HG02798 (cell line): ENCODE results near the gene CHRNB1.
"Not testable (repeated sequence)": the region's sequence is repeated elsewhere in the genome, so short reads cannot be mapped to it uniquely, and the experiment has no call there.

Experiments used
- ATAC-seq: cut with Tn5 transposase; IDR thresholded peaks from one replicate; pipeline ENCODE4 v1.9.1; 2021; ENCODE audit warnings: mild to moderate bottlenecking; ENCODE audit not compliant: unreplicated experiment, poor library complexity

CHRNB1 gene

DNA sequence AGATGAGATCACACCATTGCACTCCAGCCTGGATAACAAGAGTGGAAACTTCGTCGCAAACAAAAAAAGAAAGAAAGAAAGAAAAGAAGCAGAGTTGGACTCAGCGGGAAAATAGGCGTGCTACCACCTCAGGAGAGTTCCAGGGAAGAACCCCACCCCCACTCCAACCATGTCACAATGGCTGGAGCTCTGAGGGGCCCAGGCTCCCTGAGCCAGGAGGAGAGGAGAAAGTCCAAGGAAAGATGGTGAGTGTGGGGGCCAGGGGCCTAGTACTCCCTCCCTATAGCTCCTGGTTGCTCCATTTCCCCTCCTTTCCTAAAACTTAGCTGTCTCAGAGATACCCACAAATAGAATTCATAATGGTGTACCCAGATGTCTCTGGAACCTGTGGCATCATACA, 36.4 kb downstream of the CHRNB1 start, which contains the start of gene SLC35G6:
TSS of gene SLC35G6 (plus strand) at position 172 of the 400 bp plus-strand sequence. CDS start at position 243, 71 bp downstream.
- not testable (repeated sequence) for ATAC-seq

DNA sequence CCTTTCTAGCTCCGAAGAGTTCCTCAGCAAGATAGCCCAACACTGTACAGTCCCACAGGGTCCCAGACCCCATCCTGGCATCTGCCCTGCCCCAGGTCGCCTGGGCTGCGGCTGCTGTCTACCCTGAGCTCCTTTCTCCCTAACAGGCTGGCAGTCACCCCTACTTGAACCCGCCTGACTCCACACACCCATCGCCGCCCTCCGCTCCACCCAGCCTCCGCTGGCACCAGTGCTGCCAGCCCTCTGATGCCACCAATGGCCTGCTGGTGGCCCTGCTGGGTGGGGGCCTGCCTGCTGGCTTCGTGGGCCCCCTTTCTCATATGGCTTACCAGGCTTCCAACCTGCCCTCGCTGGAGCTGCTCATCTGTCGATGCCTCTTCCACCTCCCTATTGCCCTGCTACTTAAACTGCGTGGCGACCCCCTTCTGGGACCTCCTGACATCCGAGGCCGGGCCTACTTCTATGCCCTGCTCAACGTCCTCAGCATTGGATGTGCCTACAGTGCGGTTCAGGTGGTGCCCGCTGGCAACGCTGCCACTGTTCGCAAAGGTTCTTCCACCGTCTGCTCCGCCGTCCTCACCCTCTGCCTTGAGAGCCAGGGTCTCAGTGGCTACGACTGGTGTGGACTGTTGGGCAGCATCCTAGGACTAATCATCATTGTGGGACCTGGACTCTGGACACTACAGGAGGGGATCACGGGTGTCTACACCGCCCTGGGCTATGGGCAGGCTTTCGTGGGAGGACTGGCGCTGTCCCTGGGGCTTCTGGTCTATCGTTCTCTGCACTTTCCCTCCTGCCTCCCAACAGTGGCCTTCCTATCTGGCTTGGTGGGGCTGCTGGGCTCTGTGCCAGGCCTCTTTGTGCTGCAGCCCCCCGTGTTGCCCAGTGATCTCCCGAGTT, 37.2 kb downstream of the CHRNB1 start:
- ATAC-seq = not testable (repeated sequence)

DNA sequence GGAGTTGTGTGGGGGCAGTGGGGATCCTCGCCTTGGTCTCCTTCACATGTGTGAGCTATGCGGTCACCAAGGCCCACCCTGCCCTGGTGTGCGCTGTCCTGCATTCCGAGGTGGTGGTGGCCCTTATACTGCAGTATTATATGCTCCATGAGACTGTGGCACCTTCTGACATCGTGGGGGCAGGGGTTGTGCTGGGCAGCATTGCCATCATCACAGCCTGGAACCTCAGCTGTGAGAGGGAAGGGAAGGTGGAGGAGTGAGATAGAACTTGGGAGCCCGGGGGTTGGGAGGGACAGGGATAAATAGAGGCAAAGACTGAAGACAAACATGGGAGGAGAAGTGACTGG, 37.9 kb downstream of the CHRNB1 start:
- ATAC-seq = not testable (repeated sequence)

DNA sequence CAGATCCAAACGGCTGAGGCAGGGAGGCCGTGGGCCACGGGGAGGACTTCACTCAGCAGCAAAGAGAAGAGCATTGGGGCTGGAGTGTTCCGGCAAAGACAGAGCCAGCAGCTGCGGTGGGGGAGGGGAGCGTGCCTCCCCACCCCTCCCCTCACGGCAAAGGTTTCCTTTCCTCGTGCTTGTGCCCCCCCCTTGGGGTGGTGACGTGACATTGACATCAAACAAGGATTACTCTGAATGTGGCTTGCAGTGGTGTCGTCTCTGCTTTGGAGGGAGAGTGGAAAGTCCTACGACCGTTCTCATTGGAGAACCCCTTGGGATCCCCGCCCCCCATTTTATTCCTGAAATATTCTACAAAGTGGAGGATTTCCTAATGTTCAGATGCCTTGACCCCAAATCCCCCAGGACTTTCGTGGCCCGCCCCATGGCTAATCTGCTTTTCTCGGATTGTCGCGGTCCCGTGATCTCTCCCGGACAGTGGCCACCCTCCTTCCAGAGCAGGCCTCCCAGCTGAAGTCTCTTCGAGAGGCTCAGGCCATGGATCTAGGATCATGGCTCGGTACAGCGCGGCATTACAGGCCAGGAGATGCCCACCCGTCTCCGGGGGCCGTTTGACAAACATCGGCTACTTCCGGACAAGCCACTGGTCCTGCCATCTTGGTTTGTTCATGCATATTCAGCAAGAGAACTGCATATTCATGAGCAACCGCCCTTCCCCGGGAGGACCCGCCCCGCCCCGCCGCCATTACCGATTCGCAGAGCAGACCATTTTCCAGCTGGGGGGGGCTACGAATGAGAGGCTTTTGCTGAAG, 38.6 kb downstream of the CHRNB1 start:
- peak; percentile 31 for ATAC-seq

DNA sequence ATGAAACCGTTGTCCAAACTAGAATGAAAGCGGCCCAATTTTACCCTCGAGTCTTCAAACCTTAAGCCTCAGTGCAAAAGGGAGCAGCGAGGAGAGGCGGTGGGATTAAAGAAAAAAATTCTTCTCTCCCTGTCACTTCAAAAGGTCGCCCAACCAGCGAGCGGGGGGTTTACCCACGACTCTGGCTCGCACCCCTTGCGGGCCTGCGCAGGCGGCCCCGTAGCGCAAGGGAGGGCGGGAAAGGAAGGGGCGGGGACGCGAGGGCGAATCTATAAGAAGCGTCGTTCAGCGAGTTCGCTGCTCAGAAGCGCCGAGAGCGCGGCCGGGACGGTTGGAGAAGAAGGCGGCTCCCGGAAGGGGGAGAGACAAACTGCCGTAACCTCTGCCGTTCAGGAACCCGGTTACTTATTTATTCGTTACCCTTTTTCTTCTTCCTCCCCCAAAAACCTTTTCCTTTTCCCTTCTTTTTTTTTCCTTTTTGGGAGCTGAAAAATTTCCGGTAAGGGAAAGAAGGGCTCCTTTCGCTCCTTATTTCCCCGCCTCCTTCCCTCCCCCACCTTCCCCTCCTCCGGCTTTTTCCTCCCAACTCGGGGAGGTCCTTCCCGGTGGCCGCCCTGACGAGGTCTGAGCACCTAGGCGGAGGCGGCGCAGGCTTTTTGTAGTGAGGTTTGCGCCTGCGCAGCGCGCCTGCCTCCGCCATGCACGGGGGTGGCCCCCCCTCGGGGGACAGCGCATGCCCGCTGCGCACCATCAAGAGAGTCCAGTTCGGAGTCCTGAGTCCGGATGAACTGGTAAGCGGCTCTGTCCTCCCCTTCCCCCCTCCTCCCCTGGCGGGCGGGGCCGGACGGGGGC, 39.4 kb downstream of the CHRNB1 start, which contains the start of gene POLR2A:
TSS of gene POLR2A (plus strand) at position 300 of the 852 bp plus-strand sequence.
- peak; percentile 67 for ATAC-seq

DNA sequence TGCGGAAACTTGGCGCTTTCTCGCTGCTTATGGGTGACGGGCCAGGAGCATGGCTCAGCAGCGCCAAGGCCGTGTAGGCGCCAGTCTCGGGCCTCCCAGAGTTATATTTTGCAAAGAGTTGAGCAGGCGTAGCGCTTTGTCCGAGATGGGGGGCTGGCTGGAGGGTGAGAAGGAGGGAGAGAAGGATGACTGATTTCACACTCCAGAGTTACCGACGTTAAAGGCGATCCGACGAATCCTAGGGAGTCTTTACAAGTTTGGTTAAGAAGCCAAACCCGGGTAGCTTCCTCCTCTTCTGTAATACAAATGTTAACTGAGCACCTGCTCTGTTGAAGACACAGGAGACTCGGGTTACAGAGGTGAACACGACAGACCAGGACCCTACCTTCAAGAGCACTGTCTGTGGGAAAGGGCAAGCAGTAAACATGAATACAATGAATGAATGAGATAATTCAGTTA, 40.1 kb downstream of the CHRNB1 start:
- no peak for ATAC-seq

DNA sequence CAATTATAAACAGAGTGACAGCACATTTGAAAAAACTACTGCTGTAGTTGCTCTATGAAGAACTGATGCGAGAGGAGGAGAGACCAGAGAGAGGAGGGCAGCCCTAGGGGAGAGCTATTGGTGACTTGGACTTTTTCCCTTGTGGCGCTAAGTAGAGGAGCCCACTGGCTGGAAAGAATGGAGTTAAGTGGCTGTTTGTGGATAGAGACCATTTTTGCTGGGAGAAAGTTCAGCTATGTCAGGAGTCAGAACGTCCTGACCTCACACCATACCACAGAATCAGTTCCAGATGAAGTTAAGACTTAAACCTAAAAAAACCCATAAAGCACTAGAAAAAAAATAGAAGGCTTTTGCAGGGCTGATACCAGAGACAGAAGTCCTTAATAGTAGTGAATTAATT, 41.3 kb downstream of the CHRNB1 start:
- ATAC-seq = no peak

DNA sequence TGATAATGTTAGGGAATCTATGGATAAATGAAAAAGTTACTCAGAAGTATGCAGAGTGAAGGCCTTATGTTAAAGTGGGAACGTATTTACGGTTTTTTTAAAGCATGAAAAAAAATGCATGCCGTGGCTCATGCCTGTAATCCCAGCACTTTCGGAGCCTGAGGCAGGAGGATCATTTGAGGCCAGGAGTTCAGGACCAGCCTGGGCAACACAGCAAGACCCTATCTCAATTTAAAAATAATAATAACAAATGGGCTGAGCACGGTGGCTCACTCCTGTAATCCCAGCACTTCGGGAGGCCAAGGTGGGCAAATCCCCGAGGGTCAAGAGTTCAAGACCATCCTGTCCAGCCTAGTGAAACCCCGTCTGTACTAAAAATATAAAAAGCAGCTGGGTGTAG, 45.3 kb downstream of the CHRNB1 start:
- no peak for ATAC-seq

DNA sequence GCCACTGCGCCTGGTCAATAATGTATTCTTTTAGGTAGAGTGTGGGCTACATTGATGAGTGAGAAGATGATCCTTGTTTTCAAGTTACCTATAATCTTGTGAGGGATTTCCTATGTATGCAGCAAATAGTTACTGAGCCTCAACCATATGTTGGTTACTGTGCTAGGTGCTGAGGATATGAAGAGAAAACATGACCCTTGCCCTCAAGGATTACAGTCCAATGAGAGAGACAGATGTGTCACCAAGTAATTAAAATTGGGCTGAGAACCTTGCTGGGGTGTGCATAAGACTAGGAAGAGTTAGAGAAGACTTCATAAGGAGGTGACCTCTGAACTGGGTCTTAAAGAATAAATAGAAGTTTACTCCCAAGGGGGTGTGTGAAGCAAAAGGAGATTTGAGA, 46.7 kb downstream of the CHRNB1 start:
- ATAC-seq = no peak

DNA sequence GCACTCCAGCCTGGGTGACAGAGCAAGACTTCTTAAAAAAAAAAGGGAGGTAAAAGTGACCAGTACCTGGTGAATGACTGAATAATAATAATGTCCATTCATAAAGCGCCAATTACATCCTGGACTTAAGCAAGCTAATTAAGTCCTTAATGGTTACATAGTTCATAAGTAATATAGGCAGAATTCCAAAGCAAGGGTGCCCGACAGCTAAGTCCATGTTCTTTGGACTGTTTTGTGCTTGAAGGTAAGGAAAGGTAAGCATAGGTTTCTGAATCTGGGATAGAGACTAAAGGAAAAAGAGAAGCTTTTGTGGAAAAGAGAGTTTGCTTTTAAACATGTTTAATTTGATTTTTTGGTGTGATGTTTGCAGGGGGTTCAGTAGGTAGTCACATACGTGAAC, 49.1 kb downstream of the CHRNB1 start:
- ATAC-seq = no peak

DNA sequence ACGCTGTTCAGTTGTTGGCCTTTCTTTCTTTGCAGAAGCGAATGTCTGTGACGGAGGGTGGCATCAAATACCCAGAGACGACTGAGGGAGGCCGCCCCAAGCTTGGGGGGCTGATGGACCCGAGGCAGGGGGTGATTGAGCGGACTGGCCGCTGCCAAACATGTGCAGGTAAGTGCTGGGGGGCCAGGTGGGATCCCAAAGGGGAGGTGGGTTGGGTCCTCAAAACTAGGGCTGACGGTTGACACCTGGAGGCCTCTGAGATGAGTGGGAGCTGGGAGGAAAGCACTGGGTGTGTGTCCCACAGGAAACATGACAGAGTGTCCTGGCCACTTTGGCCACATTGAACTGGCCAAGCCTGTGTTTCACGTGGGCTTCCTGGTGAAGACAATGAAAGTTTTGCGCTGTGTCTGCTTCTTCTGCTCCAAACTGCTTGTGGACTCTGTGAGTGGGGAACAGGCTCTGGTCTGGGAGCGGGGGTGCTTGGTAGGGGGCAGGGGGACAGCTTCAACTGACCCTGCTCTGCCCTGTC, 51.1 kb downstream of the CHRNB1 start:
- no peak for ATAC-seq

DNA sequence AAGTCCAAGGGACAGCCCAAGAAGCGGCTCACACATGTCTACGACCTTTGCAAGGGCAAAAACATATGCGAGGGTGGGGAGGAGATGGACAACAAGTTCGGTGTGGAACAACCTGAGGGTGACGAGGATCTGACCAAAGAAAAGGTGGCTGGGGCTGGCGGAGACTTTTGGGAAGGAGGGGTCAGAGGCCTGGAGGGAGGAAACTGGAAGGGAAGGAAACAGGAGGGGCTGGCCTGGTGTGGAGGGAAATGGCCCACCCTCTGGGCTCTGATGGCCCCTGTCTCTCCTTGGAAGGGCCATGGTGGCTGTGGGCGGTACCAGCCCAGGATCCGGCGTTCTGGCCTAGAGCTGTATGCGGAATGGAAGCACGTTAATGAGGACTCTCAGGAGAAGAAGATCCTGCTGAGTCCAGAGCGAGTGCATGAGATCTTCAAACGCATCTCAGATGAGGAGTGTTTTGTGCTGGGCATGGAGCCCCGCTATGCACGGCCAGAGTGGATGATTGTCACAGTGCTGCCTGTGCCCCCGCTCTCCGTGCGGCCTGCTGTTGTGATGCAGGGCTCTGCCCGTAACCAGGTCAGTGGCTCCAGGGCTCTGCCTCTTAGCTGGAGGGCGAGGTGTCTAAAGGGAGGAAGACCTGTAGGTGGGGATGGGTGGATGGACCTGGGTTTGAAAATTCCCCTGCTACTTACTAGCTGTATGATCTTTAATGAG, 51.8 kb downstream of the CHRNB1 start:
- no peak for ATAC-seq

DNA sequence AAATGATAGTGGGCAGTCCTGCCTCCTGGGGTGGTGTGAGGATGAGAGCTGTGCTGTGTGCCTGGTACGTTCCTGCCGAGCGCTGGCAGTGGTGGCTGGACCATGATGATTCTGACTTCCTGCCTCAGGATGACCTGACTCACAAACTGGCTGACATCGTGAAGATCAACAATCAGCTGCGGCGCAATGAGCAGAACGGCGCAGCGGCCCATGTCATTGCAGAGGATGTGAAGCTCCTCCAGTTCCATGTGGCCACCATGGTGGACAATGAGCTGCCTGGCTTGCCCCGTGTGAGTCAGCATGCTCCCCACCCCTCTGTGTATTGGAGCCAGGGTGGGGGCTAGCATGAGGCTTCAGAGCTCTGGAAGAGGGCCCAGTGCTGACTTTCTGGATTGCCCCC, 52.4 kb downstream of the CHRNB1 start:
- ATAC-seq = no peak

DNA sequence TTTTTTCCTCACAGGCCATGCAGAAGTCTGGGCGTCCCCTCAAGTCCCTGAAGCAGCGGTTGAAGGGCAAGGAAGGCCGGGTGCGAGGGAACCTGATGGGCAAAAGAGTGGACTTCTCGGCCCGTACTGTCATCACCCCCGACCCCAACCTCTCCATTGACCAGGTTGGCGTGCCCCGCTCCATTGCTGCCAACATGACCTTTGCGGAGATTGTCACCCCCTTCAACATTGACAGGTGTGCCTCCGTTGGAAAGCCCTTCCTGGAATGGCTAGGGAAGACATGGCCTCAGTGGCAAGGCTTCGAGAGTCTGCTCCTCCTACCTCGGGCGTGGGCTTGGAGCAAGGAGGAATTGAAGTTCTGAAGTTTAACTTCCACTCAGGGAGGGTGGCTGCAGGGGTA, 52.8 kb downstream of the CHRNB1 start:
- no peak for ATAC-seq

DNA sequence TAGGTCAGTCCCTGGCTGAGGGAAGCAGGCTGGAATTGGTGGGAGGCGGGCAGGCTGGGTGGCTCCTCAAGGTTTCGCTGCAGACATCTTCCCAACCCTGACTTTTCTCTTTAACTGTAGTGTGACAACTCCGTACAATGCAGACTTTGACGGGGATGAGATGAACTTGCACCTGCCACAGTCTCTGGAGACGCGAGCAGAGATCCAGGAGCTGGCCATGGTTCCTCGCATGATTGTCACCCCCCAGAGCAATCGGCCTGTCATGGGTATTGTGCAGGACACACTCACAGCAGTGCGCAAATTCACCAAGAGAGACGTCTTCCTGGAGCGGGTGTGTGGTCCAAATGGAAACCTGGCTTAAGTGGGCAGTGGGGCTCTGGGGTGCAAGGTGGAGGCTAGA, 54.3 kb downstream of the CHRNB1 start:
- no peak for ATAC-seq

DNA sequence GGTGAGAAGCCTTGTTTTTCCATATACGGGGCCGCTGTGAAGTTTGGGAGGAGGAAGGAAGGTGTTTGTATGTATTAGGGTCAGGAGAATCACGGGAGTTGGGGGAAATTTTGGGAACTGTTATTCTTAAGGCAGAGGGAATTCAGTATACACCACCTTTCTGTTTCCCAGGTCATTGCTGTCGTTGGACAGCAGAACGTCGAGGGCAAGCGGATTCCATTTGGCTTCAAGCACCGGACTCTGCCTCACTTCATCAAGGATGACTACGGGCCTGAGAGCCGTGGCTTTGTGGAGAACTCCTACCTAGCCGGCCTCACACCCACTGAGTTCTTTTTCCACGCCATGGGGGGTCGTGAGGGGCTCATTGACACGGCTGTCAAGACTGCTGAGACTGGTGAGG, 56.9 kb downstream of the CHRNB1 start:
- ATAC-seq = no peak

DNA sequence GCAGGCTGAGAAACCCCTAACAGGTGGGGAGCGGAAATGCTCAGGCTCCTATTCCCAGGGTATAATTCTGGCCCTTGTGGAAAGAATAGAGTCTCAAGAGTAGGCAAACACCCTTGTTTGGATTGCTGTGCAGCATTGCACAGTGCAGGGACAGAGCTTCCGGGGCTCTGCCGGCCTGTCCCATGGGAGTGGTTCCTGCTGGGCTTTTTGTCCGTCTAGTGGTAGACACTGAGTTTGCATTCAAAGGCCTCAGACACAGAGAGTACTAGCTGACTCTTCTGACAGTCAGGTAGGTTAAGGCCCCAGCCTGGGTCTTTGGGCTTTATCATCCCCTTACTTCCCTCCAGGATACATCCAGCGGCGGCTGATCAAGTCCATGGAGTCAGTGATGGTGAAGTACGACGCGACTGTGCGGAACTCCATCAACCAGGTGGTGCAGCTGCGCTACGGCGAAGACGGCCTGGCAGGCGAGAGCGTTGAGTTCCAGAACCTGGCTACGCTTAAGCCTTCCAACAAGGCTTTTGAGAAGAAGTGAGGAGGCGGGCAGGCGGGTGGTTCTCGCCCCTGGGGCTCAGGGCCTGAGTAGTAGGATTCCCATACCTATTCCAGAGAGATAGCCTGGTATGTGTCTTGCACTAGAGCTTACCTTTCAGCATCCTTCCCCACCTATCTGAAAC, 57.4 kb downstream of the CHRNB1 start:
- ATAC-seq = no peak

DNA sequence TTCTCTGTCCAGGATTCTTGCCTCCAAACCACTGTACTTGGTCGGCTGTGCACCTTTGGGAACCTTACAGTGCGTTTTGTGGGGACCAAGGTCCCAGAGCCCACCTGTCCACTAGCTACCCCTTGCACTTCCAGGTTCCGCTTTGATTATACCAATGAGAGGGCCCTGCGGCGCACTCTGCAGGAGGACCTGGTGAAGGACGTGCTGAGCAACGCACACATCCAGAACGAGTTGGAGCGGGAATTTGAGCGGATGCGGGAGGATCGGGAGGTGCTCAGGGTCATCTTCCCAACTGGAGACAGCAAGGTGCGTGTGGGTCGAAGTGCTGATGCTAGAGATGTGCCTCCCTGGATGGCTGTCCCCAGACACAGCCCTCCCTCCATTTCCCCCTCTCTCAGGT, 58.1 kb downstream of the CHRNB1 start:
- no peak for ATAC-seq

DNA sequence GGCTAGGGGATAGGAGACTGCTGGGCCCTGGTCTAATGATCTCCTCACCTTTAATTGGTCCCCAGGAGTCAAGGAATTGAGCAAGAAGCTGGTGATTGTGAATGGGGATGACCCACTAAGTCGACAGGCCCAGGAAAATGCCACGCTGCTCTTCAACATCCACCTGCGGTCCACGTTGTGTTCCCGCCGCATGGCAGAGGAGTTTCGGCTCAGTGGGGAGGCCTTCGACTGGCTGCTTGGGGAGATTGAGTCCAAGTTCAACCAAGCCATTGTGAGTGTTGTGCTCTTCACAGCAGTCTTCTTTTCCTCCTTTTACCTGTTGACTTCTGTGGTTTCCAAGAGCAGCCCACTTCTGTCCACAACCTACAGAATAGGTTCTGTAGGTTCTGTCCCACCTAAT, 58.7 kb downstream of the CHRNB1 start:
- no peak for ATAC-seq
